ENCODE data around the gene UVRAG.

The UVRAG gene

GRCh38 chr11:75785187-75785586, 29.8 kb upstream of the UVRAG start:
- TF ChIP-seq CTCF (IDR thresholded peaks at IDR 0.05; ENCODE audit: low read length) (no peak), EZH2 (IDR thresholded peaks at IDR 0.05; ENCODE audit: borderline replicate concordance, low read length) (no peak)
- Histone ChIP-seq H3K4me3 (ENCODE audit: low read depth, low read length, poor library complexity, severe bottlenecking) (no peak overlapping the region), H3K27ac (ENCODE audit: low read depth, low read length, poor library complexity, severe bottlenecking) (no peak overlapping the region), H3K4me1 (ENCODE audit: insufficient read depth, low read length, severe bottlenecking) (no peaks in the 10 kb centered on the region), H3K79me2 (ENCODE audit: insufficient read depth, low read length) (no peaks in the 10 kb centered on the region), H3K9me2 (ENCODE audit: low read depth, low read length) (no peaks in the 10 kb centered on the region), H3F3A (ENCODE audit: insufficient read depth, low read length) (no peaks in the 10 kb centered on the region), H3K4me2 (ENCODE audit: low read length) (no peak overlapping the region), H3K9ac (ENCODE audit: low read length) (no peak overlapping the region), H2AFZ (ENCODE audit: low read length) (no peak overlapping the region), H3K27me3 (ENCODE audit: insufficient read depth, low read length) (no peaks in the 10 kb centered on the region), H3K36me3 (ENCODE audit: insufficient read depth, low read length) (no peaks in the 10 kb centered on the region), H3K9me3 (ENCODE audit: low read length) (no peaks in the 10 kb centered on the region), H4K20me1 (ENCODE audit: insufficient read depth, low read length) (no peaks in the 10 kb centered on the region)

GRCh38 chr11:75786101-75786736, 28.8 kb upstream of the UVRAG start:
- Histone ChIP-seq H3K4me2 (ENCODE audit: low read length) (no peak overlapping the region), H4K20me1 (ENCODE audit: insufficient read depth, low read length) (no peaks in the 10 kb centered on the region), H3K9me2 (ENCODE audit: low read depth, low read length) (no peaks in the 10 kb centered on the region), H3K27ac (ENCODE audit: low read depth, low read length, poor library complexity, severe bottlenecking) (no peak overlapping the region), H2AFZ (ENCODE audit: low read length) (no peak overlapping the region), H3K4me1 (ENCODE audit: insufficient read depth, low read length, severe bottlenecking) (no peaks in the 10 kb centered on the region), H3K9me3 (ENCODE audit: low read length) (no peaks in the 10 kb centered on the region), H3K36me3 (ENCODE audit: insufficient read depth, low read length) (no peaks in the 10 kb centered on the region), H3K27me3 (ENCODE audit: insufficient read depth, low read length) (no peaks in the 10 kb centered on the region), H3K79me2 (ENCODE audit: insufficient read depth, low read length) (no peaks in the 10 kb centered on the region), H3F3A (ENCODE audit: insufficient read depth, low read length) (no peaks in the 10 kb centered on the region), H3K4me3 (ENCODE audit: low read depth, low read length, poor library complexity, severe bottlenecking) (no peak overlapping the region), H3K9ac (ENCODE audit: low read length) (no peak overlapping the region)
- TF ChIP-seq EZH2 (IDR thresholded peaks at IDR 0.05; ENCODE audit: borderline replicate concordance, low read length) = no peak
- no peak for TF ChIP-seq CTCF (IDR thresholded peaks at IDR 0.05; ENCODE audit: low read length)

- Histone ChIP-seq H3K4me2 (ENCODE audit: low read length) (no peak overlapping the region), H3F3A (ENCODE audit: insufficient read depth, low read length) (no peaks in the 10 kb centered on the region), H4K20me1 (ENCODE audit: insufficient read depth, low read length) (no peaks in the 10 kb centered on the region), H3K4me3 (ENCODE audit: low read depth, low read length, poor library complexity, severe bottlenecking) (no peak overlapping the region), H3K4me1 (ENCODE audit: insufficient read depth, low read length, severe bottlenecking) (no peaks in the 10 kb centered on the region), H2AFZ (ENCODE audit: low read length) (no peak overlapping the region), H3K27me3 (ENCODE audit: insufficient read depth, low read length) (no peaks in the 10 kb centered on the region), H3K79me2 (ENCODE audit: insufficient read depth, low read length) (no peaks in the 10 kb centered on the region), H3K9ac (ENCODE audit: low read length) (no peak overlapping the region), H3K36me3 (ENCODE audit: insufficient read depth, low read length) (no peaks in the 10 kb centered on the region), H3K27ac (ENCODE audit: low read depth, low read length, poor library complexity, severe bottlenecking) (no peak overlapping the region), H3K9me2 (ENCODE audit: low read depth, low read length) (no peaks in the 10 kb centered on the region), H3K9me3 (ENCODE audit: low read length) (no peaks in the 10 kb centered on the region)
- TF ChIP-seq EZH2 (IDR thresholded peaks at IDR 0.05; ENCODE audit: borderline replicate concordance, low read length) = no peak
- TF ChIP-seq CTCF (IDR thresholded peaks at IDR 0.05; ENCODE audit: low read length) = no peak
Measured at GRCh38 chr11:75789521-75789920, 25.5 kb upstream of the UVRAG start.

Data from OCI-LY1 (cell line).